IPS-15b (cell line): ENCODE measurements around the gene POLDIP3.
"Not testable (repeated sequence)": the region's sequence is repeated elsewhere in the genome, so short reads cannot be mapped to it uniquely, and the experiment has no call there.

Source experiments
- H3K27me3 ChIP-seq: one replicate; pipeline ENCODE4 v1.6.1; 2013; ENCODE audit warnings: low read length; ENCODE audit not compliant: control insufficient read depth, insufficient read depth
- H3K36me3 ChIP-seq: one replicate; pipeline ENCODE4 v1.6.1; 2013; ENCODE audit warnings: low read length; ENCODE audit not compliant: control insufficient read depth, insufficient read depth
- H3K4me1 ChIP-seq: one replicate; pipeline ENCODE4 v1.6.1; 2013; ENCODE audit warnings: mild to moderate bottlenecking, low read length; ENCODE audit not compliant: control insufficient read depth, insufficient read depth
- H3K4me3 ChIP-seq: one replicate; pipeline ENCODE4 v1.5.1; 2013; ENCODE audit warnings: low read depth, low read length
- H3K9ac ChIP-seq: one replicate; pipeline ENCODE4 v1.6.1; 2013; ENCODE audit warnings: low read depth, mild to moderate bottlenecking, low read length
- H3K9me3 ChIP-seq: one replicate; pipeline ENCODE4 v1.6.1; 2013; ENCODE audit warnings: mild to moderate bottlenecking, low read length; ENCODE audit not compliant: control insufficient read depth, insufficient read depth

POLDIP3 gene

DNA sequence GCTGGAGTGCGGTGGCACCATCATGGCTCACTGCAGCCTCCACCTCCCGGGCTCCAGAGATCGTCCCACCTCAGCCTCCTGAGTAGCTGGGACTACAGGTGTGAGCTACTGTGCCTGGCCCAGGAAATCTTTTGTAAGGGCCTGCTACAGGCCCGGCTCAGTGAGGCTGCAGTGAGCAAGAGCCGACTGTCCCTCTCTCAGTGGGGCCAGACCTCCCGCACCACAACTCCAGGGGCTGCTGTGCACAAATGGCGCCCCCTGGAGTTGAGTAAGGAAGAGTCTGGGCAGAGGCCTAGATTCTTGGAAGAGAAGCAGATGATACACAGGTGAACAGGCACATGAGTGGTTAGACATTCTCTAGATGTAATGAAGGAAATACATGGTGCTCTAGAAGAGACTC is 53.9 kb downstream of the POLDIP3 start:
- Histone ChIP-seq H3K4me1 (no peaks in the 10 kb centered on the region), H3K4me3 (no peak overlapping the region), H3K36me3 (peaks cover 2% of the 10 kb centered on the region), H3K9ac (no peak overlapping the region), H3K27me3 (no peaks in the 10 kb centered on the region), H3K9me3 (no peaks in the 10 kb centered on the region)

DNA sequence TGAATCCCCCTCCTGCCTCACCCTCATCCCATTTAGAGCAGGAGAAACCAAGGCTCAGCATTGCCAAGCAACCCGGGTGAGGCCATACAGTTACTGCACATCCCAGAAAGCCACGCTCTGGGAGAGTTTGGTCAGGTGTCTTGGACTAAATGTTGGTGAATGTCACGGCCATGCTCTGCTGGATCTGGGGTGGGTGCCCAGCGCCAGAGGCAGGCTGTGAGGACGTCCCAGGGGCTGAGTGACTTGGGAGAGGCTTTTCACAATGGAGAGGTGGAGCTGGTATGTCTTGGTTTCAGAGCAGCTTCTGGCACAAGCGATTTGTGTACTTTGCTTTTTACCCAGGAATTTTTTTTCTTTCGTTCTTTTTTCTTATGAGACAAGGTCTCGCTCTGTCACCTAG is 54.3 kb downstream of the POLDIP3 start:
- H3K27me3 ChIP-seq, result no peaks in the 10 kb centered on the region
- no peaks in the 10 kb centered on the region for H3K36me3 ChIP-seq
- no peaks in the 10 kb centered on the region for H3K4me1 ChIP-seq
- no peak overlapping the region for H3K9ac ChIP-seq
- H3K4me3 ChIP-seq, result no peak overlapping the region
- no peaks in the 10 kb centered on the region for H3K9me3 ChIP-seq

DNA sequence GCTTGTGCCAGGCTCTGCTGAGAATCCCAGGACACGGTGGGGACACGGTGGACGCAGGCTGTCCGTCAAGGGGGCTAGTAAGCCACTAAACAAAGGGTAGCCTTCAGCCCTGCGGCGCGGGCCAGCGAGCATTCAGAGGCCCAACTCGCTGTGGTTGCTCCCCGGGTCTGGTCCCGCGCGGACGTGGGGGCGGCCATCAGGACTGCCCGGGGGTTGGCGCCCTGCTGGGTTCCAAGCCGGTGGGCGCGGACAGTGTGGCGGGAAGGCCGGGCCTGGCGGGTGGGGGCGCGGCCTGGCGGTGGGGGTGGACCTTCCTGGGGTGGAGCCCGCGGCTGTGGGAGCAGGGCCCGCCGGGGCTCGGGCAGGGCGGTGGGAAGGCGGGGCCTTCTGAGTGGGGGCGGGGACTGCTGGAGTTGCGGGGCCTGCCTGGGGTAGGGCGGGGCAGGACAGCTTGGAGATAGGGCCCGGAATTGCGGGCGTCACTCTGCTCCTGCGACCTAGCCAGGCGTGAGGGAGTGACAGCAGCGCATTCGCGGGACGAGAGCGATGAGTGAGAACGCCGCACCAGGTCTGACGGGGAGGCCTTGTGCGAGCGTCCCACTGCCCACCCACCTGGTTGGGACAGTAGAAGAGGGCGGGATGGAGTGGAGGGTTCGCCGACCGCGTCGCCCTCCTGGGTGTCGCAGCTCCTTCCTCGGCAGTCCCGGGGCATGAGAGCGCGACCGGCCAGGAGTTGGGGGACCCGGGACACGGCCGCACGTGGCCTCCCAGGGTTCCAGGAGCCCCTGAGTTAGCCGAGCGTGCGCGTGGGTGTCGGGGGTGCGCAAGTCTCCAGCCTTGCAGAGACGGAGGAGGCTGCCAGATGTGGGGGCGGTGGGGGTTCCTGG is 61.0 kb downstream of the POLDIP3 start, which contains the start of gene SERHL2:
Gene SERHL2 (plus strand): TSS at position 482 of the 887 bp plus-strand sequence. CDS start 65 bp downstream, at position 547.
- Histone ChIP-seq H3K9me3 (no peaks in the 10 kb centered on the region), H3K4me3 (peak within 1 kb of the TSS; percentile 85), H3K27me3 (no peaks in the 10 kb centered on the region), H3K36me3 (peaks cover 2% of the 10 kb centered on the region), H3K9ac (peak within 1 kb of the TSS; percentile 37), H3K4me1 (peaks cover 7% of the 10 kb centered on the region)

DNA sequence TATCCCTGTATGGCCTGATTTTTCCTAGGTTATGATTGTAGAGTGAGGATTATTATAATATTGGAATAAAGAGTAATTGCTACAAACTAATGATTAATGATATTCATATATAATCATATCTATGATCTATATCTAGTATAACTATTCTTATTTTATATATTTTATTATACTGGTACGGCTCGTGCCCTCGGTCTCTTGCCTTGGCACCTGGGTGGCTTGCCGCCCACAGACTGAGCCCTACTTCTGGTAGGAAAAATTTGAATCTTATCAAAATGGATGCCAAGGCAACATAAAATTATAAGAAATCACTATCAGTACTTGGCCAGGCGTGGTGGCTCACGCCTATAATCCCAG is 62.4 kb downstream of the POLDIP3 start:
- H3K4me1 ChIP-seq, H3K9ac ChIP-seq, H3K4me3 ChIP-seq, H3K9me3 ChIP-seq, H3K36me3 ChIP-seq, H3K27me3 ChIP-seq: not testable (repeated sequence)

DNA sequence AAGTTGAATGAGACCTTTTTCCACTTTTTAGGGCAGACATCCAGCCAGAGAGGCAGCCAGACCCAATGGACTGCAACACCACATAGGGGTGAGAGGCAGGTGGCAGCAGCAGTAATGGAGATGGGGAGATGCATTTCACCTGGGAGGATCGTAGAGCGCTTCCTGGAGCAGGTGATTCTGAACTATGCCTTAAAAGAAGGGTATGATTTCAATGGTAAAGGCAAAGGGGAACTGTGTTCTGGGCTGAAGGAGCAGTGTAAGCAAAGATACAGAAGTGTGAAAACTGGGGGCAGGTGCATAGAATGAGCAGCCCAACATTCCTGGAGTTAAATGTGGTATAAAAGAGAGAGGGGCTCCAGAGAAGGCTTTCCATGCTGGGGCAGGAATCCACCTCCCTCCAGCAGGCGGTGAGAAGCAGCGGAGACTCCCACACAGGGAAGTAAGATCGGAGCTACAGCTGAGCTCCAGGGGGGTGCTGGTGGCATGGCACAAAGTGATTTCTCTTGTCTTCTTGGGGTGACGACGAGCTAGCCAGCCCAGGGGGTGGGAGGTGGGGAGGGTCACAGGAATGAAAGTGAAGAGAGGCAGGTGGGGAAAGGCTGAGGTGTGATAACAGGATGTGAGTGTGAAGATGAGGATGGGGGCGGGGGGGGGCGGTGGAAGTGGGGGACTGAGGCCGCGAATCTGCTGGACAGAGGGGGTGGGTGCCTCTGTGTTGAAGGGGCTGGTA is 65.2 kb downstream of the POLDIP3 start:
- no peaks in the 10 kb centered on the region for H3K27me3 ChIP-seq
- no peak overlapping the region for H3K4me3 ChIP-seq

DNA sequence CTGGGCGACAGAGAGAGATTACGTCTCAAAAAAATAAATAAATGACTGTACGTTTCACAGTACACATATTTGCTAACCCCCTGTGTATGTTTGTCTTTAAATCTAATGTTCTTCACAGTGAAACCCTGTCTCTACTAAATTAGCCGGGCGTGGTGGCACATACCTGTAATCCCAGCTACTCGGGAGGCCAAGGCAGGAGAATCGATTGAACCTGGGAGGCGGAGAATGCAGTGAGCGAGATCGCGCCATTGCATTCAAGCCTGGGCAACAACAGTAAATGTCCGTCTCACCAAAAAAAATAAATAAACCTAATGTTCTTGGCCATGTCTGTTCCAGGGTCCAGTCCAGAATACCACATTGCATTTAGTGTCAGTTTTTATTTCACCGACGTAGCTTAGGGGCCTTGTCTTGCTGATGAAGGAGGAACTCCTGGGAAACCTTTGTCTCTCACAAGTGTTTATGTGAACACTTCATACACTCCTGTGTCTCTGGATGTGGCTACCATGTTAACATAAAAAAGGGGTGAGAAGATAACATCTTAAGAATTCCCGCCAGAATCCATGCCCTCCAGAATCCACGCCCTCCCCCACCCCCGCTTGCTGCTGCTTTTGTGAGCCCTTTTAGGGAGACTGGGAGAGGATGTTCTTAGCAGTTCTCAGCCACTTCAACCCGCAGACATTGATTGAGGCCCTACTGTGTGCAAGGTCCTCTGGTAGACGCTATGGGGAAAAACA is 65.9 kb downstream of the POLDIP3 start:
- H3K4me3 ChIP-seq, result no peak overlapping the region

More for the DNA sequence above, 65.2 kb downstream of the POLDIP3 start:
- Histone ChIP-seq H3K9ac (no peak overlapping the region), H3K4me1 (peaks cover 7% of the 10 kb centered on the region), H3K9me3 (no peaks in the 10 kb centered on the region), H3K36me3 (peaks cover 2% of the 10 kb centered on the region)

DNA sequence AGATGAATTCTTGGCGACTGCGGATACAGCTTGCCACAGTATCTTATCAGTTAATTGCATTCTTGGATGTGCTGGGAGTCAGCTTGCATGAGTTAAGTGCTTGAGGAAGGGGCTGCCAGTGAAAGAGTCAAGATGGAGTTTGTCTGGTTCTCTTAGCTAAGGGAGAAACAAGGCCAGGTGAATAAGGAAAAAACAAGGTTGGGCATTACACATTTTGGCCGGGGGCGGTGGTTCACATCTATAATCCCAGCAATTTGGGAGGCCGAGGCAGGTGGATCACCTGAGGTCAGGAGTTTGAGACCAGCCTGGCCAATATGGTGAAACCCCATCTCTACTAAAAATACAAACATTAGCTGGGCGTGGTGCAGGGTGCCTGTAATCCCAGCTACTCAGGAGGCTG is 66.6 kb downstream of the POLDIP3 start:
- H3K9ac ChIP-seq, H3K36me3 ChIP-seq, H3K27me3 ChIP-seq, H3K9me3 ChIP-seq, H3K4me1 ChIP-seq, H3K4me3 ChIP-seq: not testable (repeated sequence)

More for the DNA sequence above, 65.9 kb downstream of the POLDIP3 start:
- Histone ChIP-seq H3K9me3 (no peaks in the 10 kb centered on the region), H3K9ac (no peak overlapping the region), H3K36me3 (peaks cover under 1% of the 10 kb centered on the region), H3K27me3 (no peaks in the 10 kb centered on the region), H3K4me1 (peaks cover 7% of the 10 kb centered on the region)

DNA sequence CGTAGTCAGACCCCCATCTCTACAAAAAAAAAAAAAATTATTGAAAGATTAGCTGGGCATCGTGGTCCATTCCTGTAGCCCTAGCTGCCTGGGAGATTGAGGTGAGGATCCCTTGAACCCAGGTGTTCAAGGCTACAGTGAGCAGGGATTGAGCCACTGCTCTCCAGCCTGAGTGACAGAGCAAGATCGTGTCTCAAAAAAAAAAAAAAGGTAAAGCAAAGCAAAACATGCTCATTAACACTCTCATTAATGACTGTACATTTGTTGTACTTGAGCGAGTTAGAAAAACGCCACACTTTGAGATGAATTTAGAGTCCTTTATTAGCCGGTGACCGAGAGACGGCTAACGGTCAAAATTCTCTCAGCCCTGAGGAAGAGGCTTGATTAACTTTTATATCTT is 67.1 kb downstream of the POLDIP3 start:
- peaks cover 7% of the 10 kb centered on the region for H3K4me1 ChIP-seq

DNA sequence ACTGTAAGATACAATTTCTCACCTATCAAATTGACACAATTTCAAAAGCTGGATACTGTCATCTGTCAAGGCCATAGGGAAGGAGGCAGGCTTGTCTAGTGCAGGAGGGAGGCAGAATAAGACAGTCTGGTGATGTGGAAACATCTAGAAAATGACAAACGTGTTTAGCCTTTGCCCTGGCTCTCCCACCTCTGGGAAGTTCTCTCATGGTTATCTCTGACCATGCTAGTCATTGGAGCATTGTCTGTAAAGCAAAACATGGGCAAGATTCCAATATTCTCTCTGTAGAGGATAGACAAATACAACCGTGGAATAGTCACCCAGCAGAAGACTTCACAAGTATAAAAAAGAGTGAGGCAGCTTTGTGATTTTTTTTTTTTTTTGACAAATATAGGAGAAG is 70.0 kb downstream of the POLDIP3 start:
- Histone ChIP-seq H3K4me3 (no peak overlapping the region), H3K9ac (no peak overlapping the region), H3K36me3 (no peaks in the 10 kb centered on the region), H3K9me3 (no peaks in the 10 kb centered on the region), H3K4me1 (peaks cover 7% of the 10 kb centered on the region), H3K27me3 (no peaks in the 10 kb centered on the region)

More for the DNA sequence above, 67.1 kb downstream of the POLDIP3 start:
- Histone ChIP-seq H3K27me3 (no peaks in the 10 kb centered on the region), H3K9ac (no peak overlapping the region), H3K36me3 (no peaks in the 10 kb centered on the region), H3K9me3 (no peaks in the 10 kb centered on the region), H3K4me3 (no peak overlapping the region)

DNA sequence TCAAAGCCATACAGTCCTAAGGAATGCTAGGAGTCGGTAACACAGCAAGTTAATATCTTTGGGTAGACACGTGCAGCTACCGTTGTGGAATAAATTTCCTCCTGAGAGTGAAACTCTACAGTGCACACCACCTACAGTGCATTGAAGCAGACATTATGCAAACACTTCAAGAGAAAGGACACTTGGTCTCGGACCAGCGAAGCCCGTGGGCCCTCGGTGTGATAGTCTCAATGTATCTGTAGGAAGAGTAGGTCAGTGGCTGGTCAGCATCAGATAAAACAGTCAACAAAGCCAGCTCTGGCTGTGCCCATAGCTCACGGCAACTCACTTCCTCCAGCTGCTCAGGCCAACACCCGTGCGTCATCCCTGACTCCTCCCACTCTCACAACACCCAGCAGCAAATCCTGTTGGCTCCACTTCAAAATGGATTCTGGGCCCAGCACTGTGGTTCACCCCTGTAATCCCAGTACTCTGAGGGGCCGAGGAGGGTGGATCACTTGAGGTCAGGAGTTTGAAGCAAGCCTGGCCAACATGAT is 75.4 kb downstream of the POLDIP3 start:
- H3K27me3 ChIP-seq, H3K36me3 ChIP-seq, H3K4me1 ChIP-seq, H3K9me3 ChIP-seq, H3K4me3 ChIP-seq, H3K9ac ChIP-seq: not testable (repeated sequence)

DNA sequence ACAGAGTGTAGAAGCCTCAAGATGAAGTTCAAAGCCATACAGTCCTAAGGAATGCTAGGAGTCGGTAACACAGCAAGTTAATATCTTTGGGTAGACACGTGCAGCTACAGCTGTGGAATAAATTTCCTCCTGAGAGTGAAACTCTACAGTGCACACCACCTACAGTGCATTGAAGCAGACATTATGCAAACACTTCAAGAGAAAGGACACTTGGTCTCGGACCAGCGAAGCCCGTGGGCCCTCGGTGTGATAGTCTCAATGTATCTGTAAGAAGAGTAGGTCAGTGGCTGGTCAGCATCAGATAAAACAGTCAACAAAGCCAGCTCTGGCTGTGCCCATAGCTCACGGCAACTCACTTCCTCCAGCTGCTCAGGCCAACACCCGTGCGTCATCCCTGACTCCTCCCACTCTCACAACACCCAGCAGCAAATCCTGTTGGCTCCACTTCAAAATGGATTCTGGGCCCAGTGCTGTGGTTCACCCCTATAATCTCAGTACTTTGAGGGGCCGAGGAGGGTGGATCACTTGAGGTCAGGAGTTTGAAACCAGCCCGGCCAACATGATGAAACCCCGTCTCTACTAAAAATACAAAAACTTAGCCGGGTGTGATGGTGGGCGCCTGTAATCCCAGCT is 77.4 kb downstream of the POLDIP3 start:
- not testable (repeated sequence) for H3K27me3 ChIP-seq, H3K36me3 ChIP-seq, H3K4me3 ChIP-seq, H3K9me3 ChIP-seq, H3K4me1 ChIP-seq, H3K9ac ChIP-seq
